ENCODE measurements around the gene LRMDA.

Gene LRMDA

DNA sequence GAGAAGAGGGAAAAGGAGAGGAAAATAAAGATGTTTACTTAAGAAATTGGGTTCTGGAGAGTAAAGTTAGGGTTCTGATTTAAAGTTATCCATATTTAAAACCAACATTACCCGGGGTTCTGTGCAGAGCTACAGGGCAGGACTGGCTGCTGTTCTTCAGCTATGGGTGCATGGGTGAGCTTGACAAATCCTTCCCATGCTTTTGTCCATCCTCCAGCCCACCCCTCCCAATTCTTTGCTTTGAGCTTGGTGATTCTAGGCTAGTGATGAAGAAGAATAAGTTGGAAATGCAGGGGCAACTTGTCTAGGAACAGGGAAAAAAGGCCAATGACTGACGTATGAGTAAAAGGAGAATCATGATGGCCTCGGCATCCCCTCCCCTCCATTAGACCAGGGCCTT lies 636.0 kb downstream of the LRMDA start:
- Histone ChIP-seq H3K4me1 (ENCODE audit: control insufficient read depth, insufficient read depth, low read length) (no peaks in the 10 kb centered on the region), H3K27me3 (ENCODE audit: control insufficient read depth, insufficient read depth, low read length) (no peaks in the 10 kb centered on the region), H3K4me3 (ENCODE audit: low read depth, low read length) (no peak overlapping the region), H3K9me3 (ENCODE audit: control insufficient read depth, insufficient read depth, low read length) (peaks cover 17% of the 10 kb centered on the region), H3K27ac (ENCODE audit: low read depth, low read length) (no peak overlapping the region), H3K9ac (ENCODE audit: low read depth, low read length) (no peak overlapping the region), H3K36me3 (ENCODE audit: control insufficient read depth, insufficient read depth, low read length) (no peaks in the 10 kb centered on the region)

DNA sequence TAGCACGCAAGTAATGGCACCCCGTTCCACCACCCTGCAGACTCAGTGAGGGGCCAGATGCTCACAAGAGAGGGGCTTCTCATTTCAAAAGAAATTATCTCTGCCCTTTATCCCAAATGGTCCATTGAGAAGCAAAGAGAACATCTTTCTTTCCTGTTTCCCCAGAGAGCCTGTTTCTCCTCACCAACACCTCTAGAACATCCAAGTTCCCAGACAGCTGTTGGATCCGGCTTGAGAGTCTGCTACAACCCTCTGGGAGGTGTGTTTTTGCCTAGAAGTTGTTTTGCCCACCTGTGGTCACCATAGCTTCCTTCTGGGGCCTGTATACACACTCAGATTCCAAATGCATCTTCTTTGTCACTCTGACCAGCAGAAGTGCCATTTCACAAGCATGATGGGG lies 637.4 kb downstream of the LRMDA start:
- Histone ChIP-seq H3K9me3 (ENCODE audit: control insufficient read depth, insufficient read depth, low read length) (peaks cover 17% of the 10 kb centered on the region), H3K4me1 (ENCODE audit: control insufficient read depth, insufficient read depth, low read length) (no peaks in the 10 kb centered on the region), H3K36me3 (ENCODE audit: control insufficient read depth, insufficient read depth, low read length) (no peaks in the 10 kb centered on the region), H3K9ac (ENCODE audit: low read depth, low read length) (no peak overlapping the region), H3K27ac (ENCODE audit: low read depth, low read length) (no peak overlapping the region), H3K27me3 (ENCODE audit: control insufficient read depth, insufficient read depth, low read length) (no peaks in the 10 kb centered on the region), H3K4me3 (ENCODE audit: low read depth, low read length) (no peak overlapping the region)

- Histone ChIP-seq H3K36me3 (ENCODE audit: control insufficient read depth, insufficient read depth, low read length) (no peaks in the 10 kb centered on the region), H3K9me3 (ENCODE audit: control insufficient read depth, insufficient read depth, low read length) (peaks cover 17% of the 10 kb centered on the region), H3K27ac (ENCODE audit: low read depth, low read length) (no peak overlapping the region), H3K4me3 (ENCODE audit: low read depth, low read length) (no peak overlapping the region), H3K27me3 (ENCODE audit: control insufficient read depth, insufficient read depth, low read length) (no peaks in the 10 kb centered on the region), H3K9ac (ENCODE audit: low read depth, low read length) (no peak overlapping the region), H3K4me1 (ENCODE audit: control insufficient read depth, insufficient read depth, low read length) (no peaks in the 10 kb centered on the region)
Observed at GRCh38 chr10:76070916-76071315, 639.5 kb downstream of the LRMDA start.

- Histone ChIP-seq H3K36me3 (ENCODE audit: control insufficient read depth, insufficient read depth, low read length) (no peaks in the 10 kb centered on the region), H3K9ac (ENCODE audit: low read depth, low read length) (no peak overlapping the region), H3K4me1 (ENCODE audit: control insufficient read depth, insufficient read depth, low read length) (no peaks in the 10 kb centered on the region), H3K9me3 (ENCODE audit: control insufficient read depth, insufficient read depth, low read length) (peaks cover 17% of the 10 kb centered on the region), H3K4me3 (ENCODE audit: low read depth, low read length) (no peak overlapping the region), H3K27me3 (ENCODE audit: control insufficient read depth, insufficient read depth, low read length) (no peaks in the 10 kb centered on the region), H3K27ac (ENCODE audit: low read depth, low read length) (no peak overlapping the region)
Observed at GRCh38 chr10:76071653-76072365, 640.4 kb downstream of the LRMDA start.

DNA sequence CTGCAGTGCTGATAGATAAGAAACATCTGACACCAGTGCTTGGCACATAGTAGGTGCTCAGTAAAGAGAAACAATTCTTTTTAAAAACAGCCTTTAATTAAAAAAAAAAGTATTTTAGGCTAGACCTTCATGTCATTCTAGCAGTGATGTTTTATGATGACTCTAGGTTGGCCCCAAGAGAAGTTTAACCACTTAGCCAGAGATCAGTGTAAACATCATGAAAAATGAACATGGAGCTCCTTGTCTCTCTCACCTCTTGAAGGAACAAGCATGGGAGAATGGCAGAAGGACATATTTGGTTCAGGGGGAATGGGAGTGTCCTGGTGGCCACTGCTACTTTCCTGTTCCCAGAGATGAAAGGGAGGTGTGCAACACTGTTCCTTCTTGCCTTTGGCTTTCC lies 641.0 kb downstream of the LRMDA start:
- Histone ChIP-seq H3K4me3 (ENCODE audit: low read depth, low read length) (no peak overlapping the region), H3K9me3 (ENCODE audit: control insufficient read depth, insufficient read depth, low read length) (peaks cover 16% of the 10 kb centered on the region), H3K36me3 (ENCODE audit: control insufficient read depth, insufficient read depth, low read length) (no peaks in the 10 kb centered on the region), H3K27me3 (ENCODE audit: control insufficient read depth, insufficient read depth, low read length) (no peaks in the 10 kb centered on the region), H3K4me1 (ENCODE audit: control insufficient read depth, insufficient read depth, low read length) (no peaks in the 10 kb centered on the region), H3K27ac (ENCODE audit: low read depth, low read length) (no peak overlapping the region), H3K9ac (ENCODE audit: low read depth, low read length) (no peak overlapping the region)

DNA sequence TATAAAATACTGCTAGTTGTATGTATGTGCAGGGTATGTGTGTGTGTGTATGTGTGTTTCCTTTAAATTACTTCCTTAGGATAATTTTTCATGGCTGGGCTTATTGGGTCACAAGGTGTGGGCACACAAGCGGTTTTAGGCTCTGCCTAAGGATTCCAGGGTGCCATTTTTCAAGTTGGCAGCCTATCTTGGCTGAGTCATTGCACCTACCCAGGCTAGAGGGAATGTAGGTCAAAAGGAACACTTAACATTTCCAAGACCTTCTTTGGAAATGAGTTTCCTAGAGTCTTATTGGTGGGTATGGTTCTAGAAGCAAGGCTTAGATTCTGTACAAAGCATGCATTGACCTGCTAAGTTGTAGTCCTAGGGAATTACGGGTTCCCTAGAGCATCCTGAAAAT lies 642.1 kb downstream of the LRMDA start:
- Histone ChIP-seq H3K36me3 (ENCODE audit: control insufficient read depth, insufficient read depth, low read length) (no peaks in the 10 kb centered on the region), H3K4me3 (ENCODE audit: low read depth, low read length) (no peak overlapping the region), H3K9ac (ENCODE audit: low read depth, low read length) (no peak overlapping the region), H3K4me1 (ENCODE audit: control insufficient read depth, insufficient read depth, low read length) (no peaks in the 10 kb centered on the region), H3K27ac (ENCODE audit: low read depth, low read length) (no peak overlapping the region), H3K27me3 (ENCODE audit: control insufficient read depth, insufficient read depth, low read length) (no peaks in the 10 kb centered on the region), H3K9me3 (ENCODE audit: control insufficient read depth, insufficient read depth, low read length) (peaks cover 6% of the 10 kb centered on the region; the same call in 1 of the 2 replicates)

DNA sequence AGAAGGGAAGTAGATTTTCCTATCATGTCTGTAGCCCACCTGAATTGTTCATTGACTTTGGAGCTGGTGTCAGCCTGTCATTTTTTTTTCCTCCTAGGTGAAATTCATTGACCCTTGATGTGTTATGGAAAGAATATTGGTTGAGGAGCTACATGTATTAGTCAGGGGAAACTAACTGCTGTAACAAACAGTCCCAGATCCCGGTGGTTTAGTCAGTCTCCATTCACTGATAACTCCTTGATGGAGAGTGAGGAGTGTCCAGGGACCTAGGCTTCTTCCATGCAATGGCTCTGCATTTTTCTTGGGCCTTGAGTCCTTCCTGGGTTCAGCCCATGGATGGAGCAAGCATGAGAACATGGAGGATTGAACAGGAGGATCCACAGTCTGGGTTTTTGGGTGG lies 643.2 kb downstream of the LRMDA start:
- Histone ChIP-seq H3K9ac (ENCODE audit: low read depth, low read length) (no peak overlapping the region), H3K27ac (ENCODE audit: low read depth, low read length) (no peak overlapping the region), H3K4me3 (ENCODE audit: low read depth, low read length) (no peak overlapping the region), H3K36me3 (ENCODE audit: control insufficient read depth, insufficient read depth, low read length) (no peaks in the 10 kb centered on the region), H3K4me1 (ENCODE audit: control insufficient read depth, insufficient read depth, low read length) (no peaks in the 10 kb centered on the region), H3K9me3 (ENCODE audit: control insufficient read depth, insufficient read depth, low read length) (no peaks in the 10 kb centered on the region), H3K27me3 (ENCODE audit: control insufficient read depth, insufficient read depth, low read length) (no peaks in the 10 kb centered on the region)

GRCh38 chr10:76080451-76080850 lies 649.0 kb downstream of the LRMDA start:
- Histone ChIP-seq H3K9ac (ENCODE audit: low read depth, low read length) (no peak overlapping the region), H3K36me3 (ENCODE audit: control insufficient read depth, insufficient read depth, low read length) (no peaks in the 10 kb centered on the region), H3K4me1 (ENCODE audit: control insufficient read depth, insufficient read depth, low read length) (peaks cover 13% of the 10 kb centered on the region), H3K27me3 (ENCODE audit: control insufficient read depth, insufficient read depth, low read length) (peaks cover 10% of the 10 kb centered on the region), H3K4me3 (ENCODE audit: low read depth, low read length) (no peak overlapping the region), H3K27ac (ENCODE audit: low read depth, low read length) (no peak overlapping the region), H3K9me3 (ENCODE audit: control insufficient read depth, insufficient read depth, low read length) (no peaks in the 10 kb centered on the region)

DNA sequence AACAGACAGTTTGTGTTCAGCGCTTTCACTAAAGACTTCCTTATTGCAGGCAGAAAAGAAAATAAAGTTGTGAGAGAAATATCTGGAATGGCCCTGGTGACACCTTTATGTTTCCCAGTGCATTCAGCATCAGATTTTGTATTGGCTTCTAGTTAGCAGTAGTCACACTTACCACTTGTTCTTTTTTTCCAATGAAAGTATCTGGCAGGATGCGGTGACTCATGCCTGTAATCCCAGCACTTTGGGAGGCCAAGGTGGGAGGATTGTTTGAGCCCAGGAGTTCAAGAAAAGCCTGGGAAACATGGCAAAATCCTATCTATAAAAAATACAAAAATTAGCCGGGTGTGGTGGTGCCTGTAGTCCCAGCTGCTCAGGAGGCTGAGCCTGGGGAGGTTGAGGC lies 649.6 kb downstream of the LRMDA start:
- Histone ChIP-seq H3K9ac (ENCODE audit: low read depth, low read length) (no peak overlapping the region), H3K4me3 (ENCODE audit: low read depth, low read length) (no peak overlapping the region), H3K27ac (ENCODE audit: low read depth, low read length) (no peak overlapping the region), H3K9me3 (ENCODE audit: control insufficient read depth, insufficient read depth, low read length) (no peaks in the 10 kb centered on the region), H3K27me3 (ENCODE audit: control insufficient read depth, insufficient read depth, low read length) (peaks cover 14% of the 10 kb centered on the region), H3K36me3 (ENCODE audit: control insufficient read depth, insufficient read depth, low read length) (no peaks in the 10 kb centered on the region), H3K4me1 (ENCODE audit: control insufficient read depth, insufficient read depth, low read length) (peaks cover 13% of the 10 kb centered on the region)

- H3K27ac ChIP-seq (ENCODE audit: low read depth, low read length) = peak overlapping the region; percentile 92
- H3K36me3 ChIP-seq (ENCODE audit: control insufficient read depth, insufficient read depth, low read length) = no peaks in the 10 kb centered on the region
- no peaks in the 10 kb centered on the region for H3K9me3 ChIP-seq (ENCODE audit: control insufficient read depth, insufficient read depth, low read length)
- H3K4me3 ChIP-seq (ENCODE audit: low read depth, low read length) = no peak overlapping the region
- peaks cover 13% of the 10 kb centered on the region for H3K4me1 ChIP-seq (ENCODE audit: control insufficient read depth, insufficient read depth, low read length)
- no peak overlapping the region for H3K9ac ChIP-seq (ENCODE audit: low read depth, low read length)
- H3K27me3 ChIP-seq (ENCODE audit: control insufficient read depth, insufficient read depth, low read length) = peaks cover 14% of the 10 kb centered on the region
Observed at GRCh38 chr10:76082232-76082631, 650.8 kb downstream of the LRMDA start.

- Histone ChIP-seq H3K27ac (ENCODE audit: low read depth, low read length) (peak overlapping the region; percentile 92), H3K9me3 (ENCODE audit: control insufficient read depth, insufficient read depth, low read length) (no peaks in the 10 kb centered on the region), H3K27me3 (ENCODE audit: control insufficient read depth, insufficient read depth, low read length) (peaks cover 14% of the 10 kb centered on the region), H3K36me3 (ENCODE audit: control insufficient read depth, insufficient read depth, low read length) (no peaks in the 10 kb centered on the region), H3K4me3 (ENCODE audit: low read depth, low read length) (0 out of 2 replicates have a peak overlapping the region, but pooled peaks have one; percentile 19), H3K9ac (ENCODE audit: low read depth, low read length) (no peak overlapping the region), H3K4me1 (ENCODE audit: control insufficient read depth, insufficient read depth, low read length) (peaks cover 13% of the 10 kb centered on the region)
Observed at GRCh38 chr10:76082956-76083355, 651.5 kb downstream of the LRMDA start.

Measured in HUES48 (cell line).